ENCODE data around the gene MRPL53. TPM values are rescaled to one million over a fixed set of nuclear protein-coding genes. Genes with fewer than 3 reads are reported as not detected.

MRPL53 gene
- total and polyA plus RNA-seq, 9 of the 15 experiments (the other 6 are each of a cell fraction or from before 2014, with no cell fraction given), result 11.5 to 87.9 (median 41.1) TPM

DNA sequence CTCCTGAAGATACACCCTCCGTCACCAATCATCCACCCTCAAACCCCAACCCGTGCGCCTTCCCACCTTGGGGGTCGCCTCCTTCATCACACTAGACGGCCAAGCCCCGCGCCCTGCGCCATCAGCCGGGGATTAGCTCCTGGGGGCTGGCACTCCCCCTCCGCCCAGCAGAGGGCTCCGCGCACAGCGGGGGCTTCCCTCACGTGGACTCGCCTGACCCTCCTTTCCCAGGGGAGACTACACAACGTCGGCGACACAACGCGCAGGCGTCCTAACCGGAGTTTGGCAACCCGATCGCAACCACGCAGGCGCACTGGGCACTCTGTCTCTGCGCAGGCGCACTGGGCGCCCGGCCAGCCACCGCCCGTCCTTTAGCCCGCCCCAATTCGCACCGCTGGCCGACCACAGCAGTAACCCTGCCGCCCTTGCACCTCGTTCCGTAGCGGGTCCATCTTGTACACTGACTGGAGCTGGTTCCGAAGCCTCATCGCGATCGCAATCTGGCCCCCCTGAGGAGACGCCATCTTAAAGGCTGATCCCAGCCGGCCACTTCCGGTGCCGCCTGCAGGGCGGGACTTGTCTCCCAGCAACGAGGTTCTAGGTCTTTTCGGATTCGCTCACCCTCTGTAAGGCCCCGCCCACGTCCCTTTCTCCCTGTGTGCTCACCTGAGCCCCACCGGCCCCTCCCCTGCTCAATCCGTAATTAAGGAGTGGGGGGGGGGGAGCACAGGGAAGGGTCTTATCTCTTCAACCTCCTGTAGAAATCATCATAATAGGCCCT, 34.9 kb upstream of the MRPL53 start, which contains the start of gene PCGF1 (continued):
- TF ChIP-seq ILF3 (IDR thresholded peaks at IDR 0.05; ENCODE audit: borderline replicate concordance) (no peak), SNRNP70 (optimal IDR thresholded peaks at IDR 0.05; ENCODE audit: low read depth, low read length) (no peak), POLR3G (IDR thresholded peaks at IDR 0.05; ENCODE audit: extremely low read depth, insufficient read length, insufficient replicate concordance) (no peak), ARHGAP35 (IDR thresholded peaks at IDR 0.05; ENCODE audit: partially characterized antibody) (no peak), JUND (IDR thresholded peaks at IDR 0.05; ENCODE audit: borderline replicate concordance, low read depth, low read length) (peak; percentile 45), JUND (tag; IDR thresholded peaks at IDR 0.05; ENCODE audit: borderline replicate concordance, low read depth, low read length) (no peak), POLR2G (IDR thresholded peaks at IDR 0.05; ENCODE audit: low read depth, low read length) (peak; percentile 82), NFE2 (IDR thresholded peaks at IDR 0.05; ENCODE audit: low read depth) (0 out of 2 replicates have a peak, but pooled peaks have one; percentile 2), PPARD (CRISPR knock-in tag; IDR thresholded peaks at IDR 0.05) (no peak), ZNF232 (CRISPR knock-in tag; IDR thresholded peaks at IDR 0.05) (no peak), MEF2A (IDR thresholded peaks at IDR 0.05; ENCODE audit: control insufficient read depth, low read depth, low read length) (no peak), U2AF1 (optimal IDR thresholded peaks at IDR 0.05; ENCODE audit: low read depth, low read length) (no peak)
- TF ChIP-seq, protein P1, sequence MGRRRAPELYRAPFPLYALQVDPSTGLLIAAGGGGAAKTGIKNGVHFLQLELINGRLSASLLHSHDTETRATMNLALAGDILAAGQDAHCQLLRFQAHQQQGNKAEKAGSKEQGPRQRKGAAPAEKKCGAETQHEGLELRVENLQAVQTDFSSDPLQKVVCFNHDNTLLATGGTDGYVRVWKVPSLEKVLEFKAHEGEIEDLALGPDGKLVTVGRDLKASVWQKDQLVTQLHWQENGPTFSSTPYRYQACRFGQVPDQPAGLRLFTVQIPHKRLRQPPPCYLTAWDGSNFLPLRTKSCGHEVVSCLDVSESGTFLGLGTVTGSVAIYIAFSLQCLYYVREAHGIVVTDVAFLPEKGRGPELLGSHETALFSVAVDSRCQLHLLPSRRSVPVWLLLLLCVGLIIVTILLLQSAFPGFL (CRISPR knock-in tag; IDR thresholded peaks at IDR 0.05), result no peak
- TF ChIP-seq, protein P2, sequence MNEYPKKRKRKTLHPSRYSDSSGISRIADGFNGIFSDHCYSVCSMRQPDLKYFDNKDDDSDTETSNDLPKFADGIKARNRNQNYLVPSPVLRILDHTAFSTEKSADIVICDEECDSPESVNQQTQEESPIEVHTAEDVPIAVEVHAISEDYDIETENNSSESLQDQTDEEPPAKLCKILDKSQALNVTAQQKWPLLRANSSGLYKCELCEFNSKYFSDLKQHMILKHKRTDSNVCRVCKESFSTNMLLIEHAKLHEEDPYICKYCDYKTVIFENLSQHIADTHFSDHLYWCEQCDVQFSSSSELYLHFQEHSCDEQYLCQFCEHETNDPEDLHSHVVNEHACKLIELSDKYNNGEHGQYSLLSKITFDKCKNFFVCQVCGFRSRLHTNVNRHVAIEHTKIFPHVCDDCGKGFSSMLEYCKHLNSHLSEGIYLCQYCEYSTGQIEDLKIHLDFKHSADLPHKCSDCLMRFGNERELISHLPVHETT (CRISPR knock-in tag; conservative IDR thresholded peaks at IDR 0.05 in 1 of 2, IDR thresholded peaks at IDR 0.05 in 1 of 2), result no peak
- TF ChIP-seq, protein P3, sequence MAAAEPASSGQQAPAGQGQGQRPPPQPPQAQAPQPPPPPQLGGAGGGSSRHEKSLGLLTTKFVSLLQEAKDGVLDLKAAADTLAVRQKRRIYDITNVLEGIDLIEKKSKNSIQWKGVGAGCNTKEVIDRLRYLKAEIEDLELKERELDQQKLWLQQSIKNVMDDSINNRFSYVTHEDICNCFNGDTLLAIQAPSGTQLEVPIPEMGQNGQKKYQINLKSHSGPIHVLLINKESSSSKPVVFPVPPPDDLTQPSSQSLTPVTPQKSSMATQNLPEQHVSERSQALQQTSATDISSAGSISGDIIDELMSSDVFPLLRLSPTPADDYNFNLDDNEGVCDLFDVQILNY (CRISPR knock-in tag; IDR thresholded peaks at IDR 0.05), result no peak
- TF ChIP-seq, protein P4, sequence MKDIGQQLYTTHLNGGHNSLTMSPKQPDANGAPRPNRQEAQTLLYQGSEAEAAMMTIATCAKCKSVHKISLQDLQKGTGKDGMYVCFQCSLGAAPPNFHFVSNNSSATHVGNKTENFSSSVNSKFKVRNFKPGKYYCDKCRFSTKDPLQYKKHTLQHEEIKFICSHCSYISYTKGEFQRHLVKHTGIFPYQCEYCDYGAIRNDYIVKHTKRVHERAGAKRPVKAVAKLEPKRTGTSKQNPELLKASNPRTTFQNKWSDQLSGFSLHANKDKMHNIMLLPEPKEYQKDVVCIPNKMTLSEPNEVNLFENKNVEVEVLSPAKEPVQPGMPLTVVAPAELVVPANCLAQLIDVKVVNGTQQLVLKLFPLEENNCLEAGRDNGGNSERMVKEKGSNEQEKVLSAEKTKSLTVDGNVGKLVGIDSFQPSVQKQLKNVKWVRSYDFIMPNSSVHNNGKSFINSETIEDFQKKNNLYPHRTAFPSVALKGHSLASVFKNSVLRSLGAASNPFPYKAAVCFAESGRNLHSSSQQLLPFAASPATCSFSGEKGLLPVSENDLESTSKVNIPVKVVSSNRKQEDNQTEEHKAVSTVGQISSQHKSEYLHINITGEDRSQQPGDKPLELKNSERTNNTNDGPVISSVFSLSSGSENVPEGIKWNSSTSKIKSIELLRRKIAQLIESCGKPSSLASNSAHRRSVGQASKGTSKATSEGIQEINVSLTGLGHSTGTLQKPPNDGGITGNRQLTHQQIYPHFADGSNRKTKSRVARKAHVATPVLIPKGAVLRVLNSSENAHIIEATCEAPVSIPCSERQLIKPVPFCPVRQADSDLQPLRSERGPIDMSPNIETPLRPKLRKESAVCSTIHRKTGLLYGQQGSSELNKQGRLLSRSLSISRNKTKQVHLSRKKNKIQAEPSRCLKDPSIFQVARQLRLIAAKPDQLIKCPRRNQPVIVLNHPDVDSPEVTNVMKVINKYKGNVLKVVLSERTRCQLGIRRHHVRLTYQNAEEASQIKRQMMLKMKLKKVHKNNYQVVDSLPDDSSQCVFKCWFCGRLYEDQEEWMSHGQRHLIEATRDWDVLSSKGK (CRISPR knock-in tag; IDR thresholded peaks at IDR 0.05), result no peak
- TF ChIP-seq, protein P5, sequence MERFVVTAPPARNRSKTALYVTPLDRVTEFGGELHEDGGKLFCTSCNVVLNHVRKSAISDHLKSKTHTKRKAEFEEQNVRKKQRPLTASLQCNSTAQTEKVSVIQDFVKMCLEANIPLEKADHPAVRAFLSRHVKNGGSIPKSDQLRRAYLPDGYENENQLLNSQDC (CRISPR knock-in tag; IDR thresholded peaks at IDR 0.05), result no peak
- TF ChIP-seq, protein P6, sequence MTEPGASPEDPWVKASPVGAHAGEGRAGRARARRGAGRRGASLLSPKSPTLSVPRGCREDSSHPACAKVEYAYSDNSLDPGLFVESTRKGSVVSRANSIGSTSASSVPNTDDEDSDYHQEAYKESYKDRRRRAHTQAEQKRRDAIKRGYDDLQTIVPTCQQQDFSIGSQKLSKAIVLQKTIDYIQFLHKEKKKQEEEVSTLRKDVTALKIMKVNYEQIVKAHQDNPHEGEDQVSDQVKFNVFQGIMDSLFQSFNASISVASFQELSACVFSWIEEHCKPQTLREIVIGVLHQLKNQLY (CRISPR knock-in tag; conservative IDR thresholded peaks at IDR 0.05), result no peak
